Adrenal gland (tissue), 12 donors: ENCODE measurements around the gene LMO7. TPM values are rescaled to one million over a fixed set of nuclear protein-coding genes. Genes with fewer than 3 reads are reported as not detected.

Source experiments
- DNase-seq, 7 donors: peaks; one replicate each; pipeline ENCODE4 v3.0.0-alpha.2; 2019 to 2020
- H3K27ac ChIP-seq, 5 donors: fragments of 200-600 bp; sonication (generic) in 4 of 5; 1 replicate in 3 of 5; 2 replicates in 2 of 5; pipeline versions ENCODE4 v1.5.1 to v1.8.0; 2016 to 2020; ENCODE audit warnings: mild to moderate bottlenecking in 1 of 5
- H3K27me3 ChIP-seq: fragments of 200-600 bp; 2 replicates; pipeline ENCODE4 v1.8.0; 2021
- H3K36me3 ChIP-seq, 2 donors: fragments of 200-600 bp; replicated peaks in 1 of 2; 1 replicate in 1 of 2; 2 replicates in 1 of 2; pipeline versions ENCODE4 v1.5.1 to v1.8.0; 2018 to 2022
- H3K4me1 ChIP-seq, 2 donors: fragments of 200-600 bp; replicated peaks in 1 of 2; 1 replicate in 1 of 2; 2 replicates in 1 of 2; pipeline versions ENCODE4 v1.5.1 to v1.8.0; 2018 to 2021
- H3K4me3 ChIP-seq, 4 donors: fragments of 200-600 bp; sonication (generic) in 3 of 4; one replicate each; pipeline ENCODE4 v1.5.1; 2016 to 2018
- H3K9me3 ChIP-seq, 3 donors: fragments of 200-600 bp; sonication (generic) in 1 of 3; replicated peaks in 1 of 3; 1 replicate in 2 of 3; 2 replicates in 1 of 3; pipeline versions ENCODE4 v1.5.1 to v1.8.0; 2016 to 2021
- POLR2A ChIP-seq, 2 donors: fragments of 450-650 bp; IDR thresholded peaks; one replicate each; pipeline ENCODE4 v1.6.1; 2017; ENCODE audit warnings: antibody characterized with exemption in 2 of 2, mild to moderate bottlenecking in 2 of 2, moderate library complexity in 1 of 2
- WGBS, 4 donors: extraction: QIAGEN DNeasy Blood & Tissue Kit in 2 of 4; methylation state at CpG; one replicate each; pipeline versions ENCODE4 v1.1.5 to v1.1.7; 2013 to 2017; 5-methylcytosine and 5-hydroxymethylcytosine counted together
- intact Hi-C, 2 donors: fragments of 100-400 bp; cut with DNase I; formaldehyde crosslinking; loops; one replicate each; pipeline versions ENCODE4 v1.14.1 to v1.15.0; 2022 to 2023
- polyA plus RNA-seq, 3 donors: library from polyadenylated mRNA; stranded (reverse); fragments of 200-250 nt in 2 of 3; fragments of 350-450 nt in 1 of 3; fragmentation: Illumina TruSeq in 1 of 3; extraction: RNeasy Lipid Tissue Mini Kit (QIAGEN cat#74804) in 1 of 3; gene quantifications; one replicate each; pipeline ENCODE4 v1.2.3, GENCODE V29; 2013 to 2014
- total RNA-seq, 9 donors: library from RNA; depleted of rRNA in 4 of 9; stranded (reverse); fragments of >200 nt in 4 of 9; fragments of 120-200 nt in 1 of 9; fragmentation: NEBNext Ultra II Directional in 1 of 9; extraction: Animal tissue kit (Norgen Biotek cat#: 25700) in 1 of 9; gene quantifications; one replicate each; pipeline versions ENCODE4 v1.1.0 to v1.2.4, GENCODE V29; 2013 to 2023
- TF ChIP-seq, protein P1 (sequence below), 6 experiments: fragments of 450-650 bp in 4 of 6; fragments of 200-600 bp in 2 of 6; sonication (generic) in 1 of 6; IDR thresholded peaks; 1 replicate in 5 of 6; 2 replicates in 1 of 6; pipeline versions ENCODE4 v1.5.1 to v1.8.0; 2016 to 2021; ENCODE audit warnings: antibody characterized with exemption in 6 of 6, mild to moderate bottlenecking in 2 of 6, moderate library complexity in 1 of 6
- donor health status: healthy with polysubstance abuse.
- donor health status: Bipolar disorder and iron deficiency.
- donor health status: DM: yes; HTN: yes; CAD: no.
- donor health status: DM: no; HTN: no; CAD: no.
- donor health status: DM: no; HTN: no; CAD: no.
- donor health status: DM: yes; HTN: yes; CAD: no.

Gene LMO7
- total and polyA plus RNA-seq, 12 donors = 7.4 to 39.7 (median 11.4) TPM

DNA sequence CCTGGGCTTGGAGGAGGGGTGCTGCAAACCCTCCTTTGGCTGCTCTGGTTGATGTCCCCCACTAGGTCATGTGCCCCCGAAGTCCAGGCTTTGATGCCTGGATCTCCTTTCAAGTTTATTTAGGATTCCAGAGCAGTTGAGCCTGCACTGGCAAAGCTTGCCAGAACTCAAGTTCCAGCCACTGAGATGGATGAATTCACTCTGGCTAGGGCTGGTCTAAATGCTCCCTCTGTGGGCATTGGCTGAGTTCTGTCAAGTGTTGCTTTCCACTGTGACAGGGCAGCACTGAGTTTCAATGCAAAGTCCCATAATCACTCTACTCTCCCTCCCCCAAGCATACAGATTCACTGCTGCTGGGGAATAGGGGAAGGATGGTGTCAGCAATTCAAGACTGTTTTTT lies 17.8 kb upstream of the LMO7 start:
- Histone ChIP-seq H3K4me1 (no peaks in the 10 kb centered on the region), H3K9me3 (no peaks in the 10 kb centered on the region), H3K27me3 (no peaks in the 10 kb centered on the region), H3K27ac (no peak overlapping the region), H3K36me3 (no peaks in the 10 kb centered on the region), H3K4me3 (no peak overlapping the region)
- TF ChIP-seq POLR2A (IDR thresholded peaks at IDR 0.05) = no peak
- TF ChIP-seq, protein P1, sequence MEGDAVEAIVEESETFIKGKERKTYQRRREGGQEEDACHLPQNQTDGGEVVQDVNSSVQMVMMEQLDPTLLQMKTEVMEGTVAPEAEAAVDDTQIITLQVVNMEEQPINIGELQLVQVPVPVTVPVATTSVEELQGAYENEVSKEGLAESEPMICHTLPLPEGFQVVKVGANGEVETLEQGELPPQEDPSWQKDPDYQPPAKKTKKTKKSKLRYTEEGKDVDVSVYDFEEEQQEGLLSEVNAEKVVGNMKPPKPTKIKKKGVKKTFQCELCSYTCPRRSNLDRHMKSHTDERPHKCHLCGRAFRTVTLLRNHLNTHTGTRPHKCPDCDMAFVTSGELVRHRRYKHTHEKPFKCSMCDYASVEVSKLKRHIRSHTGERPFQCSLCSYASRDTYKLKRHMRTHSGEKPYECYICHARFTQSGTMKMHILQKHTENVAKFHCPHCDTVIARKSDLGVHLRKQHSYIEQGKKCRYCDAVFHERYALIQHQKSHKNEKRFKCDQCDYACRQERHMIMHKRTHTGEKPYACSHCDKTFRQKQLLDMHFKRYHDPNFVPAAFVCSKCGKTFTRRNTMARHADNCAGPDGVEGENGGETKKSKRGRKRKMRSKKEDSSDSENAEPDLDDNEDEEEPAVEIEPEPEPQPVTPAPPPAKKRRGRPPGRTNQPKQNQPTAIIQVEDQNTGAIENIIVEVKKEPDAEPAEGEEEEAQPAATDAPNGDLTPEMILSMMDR (IDR thresholded peaks at IDR 0.05) = no peak
- WGBS, 4 donors = 0 to 58% (median 0%) methylated on average over 1 of the region's 1 CpG; no CpG with 5 or more reads in 1 of the 4 donors
- DNase-seq = no peak
- intact Hi-C loops = no loop called here

DNA sequence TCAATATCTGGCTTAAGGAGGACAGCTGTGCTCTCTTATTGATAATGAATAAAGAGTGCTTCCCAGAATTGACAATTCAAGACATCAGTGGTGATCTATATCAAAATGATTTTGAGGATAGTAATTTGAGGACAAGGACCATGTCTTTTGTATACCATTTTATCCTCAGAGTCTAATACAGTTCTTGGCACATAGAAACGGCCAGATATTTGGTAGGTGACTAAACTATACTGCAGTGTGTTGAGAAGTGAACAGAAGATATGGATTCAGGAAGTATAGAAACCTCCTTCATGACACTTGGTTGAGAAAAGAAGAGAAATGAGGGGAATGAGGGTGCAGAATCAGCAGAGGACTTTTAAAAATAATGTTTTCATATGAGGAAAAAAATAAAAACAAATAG lies 16.1 kb upstream of the LMO7 start:
- Histone ChIP-seq H3K4me3 (no peak overlapping the region), H3K4me1 (no peaks in the 10 kb centered on the region), H3K27ac (no peak overlapping the region), H3K27me3 (no peaks in the 10 kb centered on the region), H3K9me3 (no peaks in the 10 kb centered on the region), H3K36me3 (no peaks in the 10 kb centered on the region)
- WGBS, 4 donors = 44 to 71% (median 60%) methylated on average over 1 of the region's 1 CpG
- no peak for DNase-seq
- intact Hi-C loops = no loop called here
- TF ChIP-seq, protein P1 (IDR thresholded peaks at IDR 0.05) = no peak
- TF ChIP-seq POLR2A (IDR thresholded peaks at IDR 0.05) = no peak

DNA sequence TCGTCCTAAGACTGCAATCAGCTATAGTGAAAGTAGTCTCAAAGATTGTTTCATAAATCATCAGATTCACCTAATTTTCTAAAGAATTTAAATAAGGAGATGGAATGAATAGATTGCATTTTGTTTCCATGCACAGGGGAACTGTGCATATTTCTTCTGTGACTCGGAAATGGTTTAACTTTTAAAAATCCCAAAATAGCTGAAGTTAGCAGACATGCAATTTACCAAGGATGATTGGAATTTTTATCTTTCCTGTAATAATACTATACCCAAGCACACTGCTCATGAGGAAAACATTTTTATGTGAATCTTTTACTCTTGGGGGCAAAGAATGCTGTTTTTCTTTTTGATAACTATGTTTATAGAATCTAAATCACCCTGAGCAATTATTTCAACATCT lies 15.0 kb upstream of the LMO7 start:
- Histone ChIP-seq H3K27ac (no peak overlapping the region), H3K9me3 (no peaks in the 10 kb centered on the region), H3K4me3 (no peak overlapping the region), H3K36me3 (no peaks in the 10 kb centered on the region), H3K4me1 (no peaks in the 10 kb centered on the region), H3K27me3 (no peaks in the 10 kb centered on the region)
- intact Hi-C loops = no loop called here
- WGBS, 4 donors = 64 to 71% (median 69%) methylated on average over 2 of the region's 2 CpGs
- DNase-seq = no peak
- TF ChIP-seq POLR2A (IDR thresholded peaks at IDR 0.05) = no peak
- TF ChIP-seq, protein P1 (IDR thresholded peaks at IDR 0.05) = no peak

DNA sequence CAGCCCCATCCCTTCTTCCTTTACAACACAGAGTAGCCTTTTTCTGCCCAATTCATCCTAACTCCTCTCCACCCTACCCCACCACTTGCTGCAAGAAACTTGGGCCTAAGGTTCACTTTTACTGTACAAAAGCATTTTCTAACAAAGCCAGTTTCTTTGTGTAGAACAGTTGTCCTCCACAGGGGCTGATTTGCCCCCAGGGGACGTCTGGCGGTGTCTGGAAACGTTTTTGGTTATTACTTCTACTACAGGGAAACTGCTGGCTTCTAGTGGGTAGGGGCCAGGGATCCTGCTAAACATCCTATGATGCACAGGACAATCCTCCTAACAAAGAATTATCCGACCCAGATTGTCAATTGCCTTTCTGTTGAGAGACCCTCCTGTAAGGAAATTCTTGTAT lies 7.3 kb upstream of the LMO7 start:
- Histone ChIP-seq H3K27me3 (no peaks in the 10 kb centered on the region), H3K36me3 (no peaks in the 10 kb centered on the region), H3K4me3 (no peak overlapping the region), H3K27ac (no peak overlapping the region), H3K9me3 (no peaks in the 10 kb centered on the region), H3K4me1 (no peaks in the 10 kb centered on the region)
- DNase-seq = no peak
- intact Hi-C loops = no loop called here
- TF ChIP-seq, protein P1 (IDR thresholded peaks at IDR 0.05) = no peak
- TF ChIP-seq POLR2A (IDR thresholded peaks at IDR 0.05) = no peak
- WGBS, 4 donors = 86 to 95% (median 91%) methylated on average over 4 of the region's 4 CpGs
